Neural cell (in vitro differentiated cells): ENCODE results near the gene TNNT3. TPM values are rescaled to one million over a fixed set of nuclear protein-coding genes. Genes with fewer than 3 reads are reported as not detected.

Experiments
- H2AFZ ChIP-seq: fragments of 200-600, 300-800 bp; sonication (generic), shearing (Covaris generic); 2 replicates; pipeline ENCODE4 v1.6.0; 2014; ENCODE audit warnings: low read depth, mild to moderate bottlenecking, antibody characterized with exemption, low read length, moderate library complexity
- H3F3A ChIP-seq: fragments of 200-600 bp; shearing (Covaris generic); 2 replicates; pipeline ENCODE4 v1.6.1; 2016; ENCODE audit warnings: mild to moderate bottlenecking, moderate library complexity, mixed read lengths, antibody characterized with exemption, low read length; ENCODE audit not compliant: insufficient read depth, poor library complexity, severe bottlenecking
- H3K27ac ChIP-seq: fragments of 200-600, 300-800 bp; sonication (generic), shearing (Covaris generic); 2 replicates; pipeline ENCODE4 v1.5.1; 2014; ENCODE audit warnings: mild to moderate bottlenecking, low read length, moderate library complexity
- H3K27me3 ChIP-seq: fragments of 300-800, 200-600 bp; sonication (generic), shearing (Covaris generic); 2 replicates; pipeline ENCODE4 v1.6.0; 2014; ENCODE audit warnings: mild to moderate bottlenecking, low read depth, low read length, moderate library complexity; ENCODE audit not compliant: insufficient read depth
- H3K36me3 ChIP-seq: fragments of 300-800, 200-600 bp; sonication (generic), shearing (Covaris generic); 2 replicates; pipeline ENCODE4 v1.5.1; 2014; ENCODE audit warnings: mild to moderate bottlenecking, antibody characterized with exemption, low read length, moderate library complexity; ENCODE audit not compliant: insufficient read depth
- H3K4me2 ChIP-seq: fragments of 300-800, 200-600 bp; sonication (generic), shearing (Covaris generic); 2 replicates; pipeline ENCODE4 v1.6.0; 2014; ENCODE audit warnings: mild to moderate bottlenecking, low read length
- H3K4me3 ChIP-seq: fragments of 300-800, 200-600 bp; sonication (generic), shearing (Covaris generic); 2 replicates; pipeline ENCODE4 v1.5.1; 2014; ENCODE audit warnings: mild to moderate bottlenecking, low read length, moderate library complexity
- H3K79me2 ChIP-seq: fragments of 200-600 bp; shearing (Covaris generic); replicated peaks from 2 replicates; pipeline ENCODE4 v1.6.0; 2014; ENCODE audit warnings: mild to moderate bottlenecking, low read length, moderate library complexity; ENCODE audit not compliant: insufficient read depth
- H3K9ac ChIP-seq: fragments of 300-800, 200-600 bp; sonication (generic), shearing (Covaris generic); 2 replicates; pipeline ENCODE4 v1.6.1; 2016; ENCODE audit warnings: mild to moderate bottlenecking, low read length, mixed read lengths
- H3K9me2 ChIP-seq: fragments of 200-600 bp; shearing (Covaris generic); 2 replicates; pipeline ENCODE4 v1.6.1; 2016; ENCODE audit warnings: mild to moderate bottlenecking, low read length, mixed read lengths; ENCODE audit not compliant: insufficient read depth
- H3K9me3 ChIP-seq: fragments of 200-600, 300-800 bp; sonication (generic), shearing (Covaris generic); 2 replicates; pipeline ENCODE4 v1.6.1; 2016; ENCODE audit warnings: mild to moderate bottlenecking, mixed run types, low read length, moderate library complexity, mixed read lengths
- H4K20me1 ChIP-seq: fragments of 200-600 bp; shearing (Covaris generic); 2 replicates; pipeline ENCODE4 v1.6.1; 2016; ENCODE audit warnings: mild to moderate bottlenecking, mixed run types; ENCODE audit not compliant: insufficient read depth
- CTCF ChIP-seq: fragments of 450-650 bp; IDR thresholded peaks from 2 replicates; pipeline ENCODE4 v1.5.1; 2014; ENCODE audit warnings: antibody characterized with exemption, mild to moderate bottlenecking, moderate library complexity; ENCODE audit not compliant: poor library complexity, severe bottlenecking
- EP300 ChIP-seq: fragments of 450-650 bp; conservative IDR thresholded peaks from 2 replicates; pipeline ENCODE4 v1.6.1; 2014; ENCODE audit warnings: antibody characterized with exemption, mild to moderate bottlenecking, moderate library complexity; ENCODE audit not compliant: poor library complexity, severe bottlenecking
- EZH2 ChIP-seq: fragments of 200-600, 300-800 bp; shearing (Covaris generic), sonication (generic); IDR thresholded peaks from 2 replicates; pipeline ENCODE4 v1.6.1; 2014; ENCODE audit warnings: antibody characterized with exemption, low read length, borderline replicate concordance, mild to moderate bottlenecking; ENCODE audit not compliant: insufficient read depth, poor library complexity, severe bottlenecking
- MXI1 ChIP-seq: fragments of 450-650 bp; conservative IDR thresholded peaks from 2 replicates; pipeline ENCODE4 v1.6.1; 2014; ENCODE audit warnings: antibody characterized with exemption, mild to moderate bottlenecking; ENCODE audit not compliant: poor library complexity, severe bottlenecking
- POLR2AphosphoS5 ChIP-seq: IDR thresholded peaks from 2 replicates; pipeline ENCODE4 v1.6.1; 2012
- RAD21 ChIP-seq: fragments of 450-650 bp; conservative IDR thresholded peaks from 2 replicates; pipeline ENCODE4 v1.6.1; 2014; ENCODE audit warnings: antibody characterized with exemption, mild to moderate bottlenecking, moderate library complexity
- SMC3 ChIP-seq: fragments of 450-650 bp; conservative IDR thresholded peaks from 2 replicates; pipeline ENCODE4 v1.6.1; 2014; ENCODE audit warnings: antibody characterized with exemption, mild to moderate bottlenecking, moderate library complexity; ENCODE audit not compliant: poor library complexity
- TAF1 ChIP-seq: IDR thresholded peaks from 2 replicates; pipeline ENCODE4 v1.6.1; 2012; ENCODE audit warnings: low read depth
- polyA plus RNA-seq: library from polyadenylated mRNA; depleted of rRNA; stranded (reverse); fragments of >200 nt; gene quantifications from 2 replicates; pipeline ENCODE4 v1.2.3, GENCODE V29; 2014
- TF ChIP-seq, protein P1 (sequence below): IDR thresholded peaks from 2 replicates; pipeline ENCODE4 v1.6.1; 2012; ENCODE audit warnings: borderline replicate concordance

Gene TNNT3
- polyA plus RNA-seq, 1 donor from 2014 or later: not detected

GRCh38 chr11:1978720-1979473 is 59.4 kb downstream of the TNNT3 start:
- no peak overlapping the region for H3K4me2 ChIP-seq
- H3F3A ChIP-seq: no peaks in the 10 kb centered on the region
- H3K9me3 ChIP-seq: no peaks in the 10 kb centered on the region
- no peaks in the 10 kb centered on the region for H3K27me3 ChIP-seq
- H4K20me1 ChIP-seq: no peaks in the 10 kb centered on the region
- H3K36me3 ChIP-seq: no peaks in the 10 kb centered on the region
- H3K79me2 ChIP-seq: no peaks in the 10 kb centered on the region
- no peak overlapping the region for H3K4me3 ChIP-seq
- no peak for TF ChIP-seq RAD21
- TF ChIP-seq POLR2AphosphoS5: no peak
- no peak for TF ChIP-seq MXI1
- TF ChIP-seq, protein P1, sequence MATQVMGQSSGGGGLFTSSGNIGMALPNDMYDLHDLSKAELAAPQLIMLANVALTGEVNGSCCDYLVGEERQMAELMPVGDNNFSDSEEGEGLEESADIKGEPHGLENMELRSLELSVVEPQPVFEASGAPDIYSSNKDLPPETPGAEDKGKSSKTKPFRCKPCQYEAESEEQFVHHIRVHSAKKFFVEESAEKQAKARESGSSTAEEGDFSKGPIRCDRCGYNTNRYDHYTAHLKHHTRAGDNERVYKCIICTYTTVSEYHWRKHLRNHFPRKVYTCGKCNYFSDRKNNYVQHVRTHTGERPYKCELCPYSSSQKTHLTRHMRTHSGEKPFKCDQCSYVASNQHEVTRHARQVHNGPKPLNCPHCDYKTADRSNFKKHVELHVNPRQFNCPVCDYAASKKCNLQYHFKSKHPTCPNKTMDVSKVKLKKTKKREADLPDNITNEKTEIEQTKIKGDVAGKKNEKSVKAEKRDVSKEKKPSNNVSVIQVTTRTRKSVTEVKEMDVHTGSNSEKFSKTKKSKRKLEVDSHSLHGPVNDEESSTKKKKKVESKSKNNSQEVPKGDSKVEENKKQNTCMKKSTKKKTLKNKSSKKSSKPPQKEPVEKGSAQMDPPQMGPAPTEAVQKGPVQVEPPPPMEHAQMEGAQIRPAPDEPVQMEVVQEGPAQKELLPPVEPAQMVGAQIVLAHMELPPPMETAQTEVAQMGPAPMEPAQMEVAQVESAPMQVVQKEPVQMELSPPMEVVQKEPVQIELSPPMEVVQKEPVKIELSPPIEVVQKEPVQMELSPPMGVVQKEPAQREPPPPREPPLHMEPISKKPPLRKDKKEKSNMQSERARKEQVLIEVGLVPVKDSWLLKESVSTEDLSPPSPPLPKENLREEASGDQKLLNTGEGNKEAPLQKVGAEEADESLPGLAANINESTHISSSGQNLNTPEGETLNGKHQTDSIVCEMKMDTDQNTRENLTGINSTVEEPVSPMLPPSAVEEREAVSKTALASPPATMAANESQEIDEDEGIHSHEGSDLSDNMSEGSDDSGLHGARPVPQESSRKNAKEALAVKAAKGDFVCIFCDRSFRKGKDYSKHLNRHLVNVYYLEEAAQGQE: no peak
- no peak for TF ChIP-seq EZH2
- TF ChIP-seq CTCF: no peak
- TF ChIP-seq TAF1: no peak
- no peak for TF ChIP-seq EP300
- TF ChIP-seq SMC3: no peak
- H3K27ac ChIP-seq: no peak overlapping the region
- no peak overlapping the region for H2AFZ ChIP-seq
- H3K9me2 ChIP-seq: no peaks in the 10 kb centered on the region
- no peak overlapping the region for H3K9ac ChIP-seq

DNA sequence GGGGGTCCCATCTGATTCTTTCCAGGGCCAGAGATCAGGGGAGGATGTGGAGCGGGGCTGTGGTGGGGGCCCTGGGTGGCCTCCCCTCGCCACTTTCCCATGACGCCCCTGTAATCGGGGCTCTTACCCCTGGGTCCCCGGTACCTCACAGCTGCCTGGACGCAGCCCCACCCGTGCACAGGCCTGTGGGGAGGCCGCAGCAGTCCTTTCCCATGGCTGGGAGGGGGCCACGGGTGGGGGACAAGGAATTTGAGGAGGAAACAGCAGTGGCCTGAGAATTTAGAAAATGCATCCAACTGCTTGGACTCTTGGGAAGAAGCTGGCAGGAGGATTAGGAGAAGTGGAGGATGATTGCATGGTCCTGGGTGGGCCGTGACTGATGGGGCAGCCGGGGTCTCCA is 60.1 kb downstream of the TNNT3 start:
- no peak overlapping the region for H3K4me2 ChIP-seq
- no peak overlapping the region for H3K27ac ChIP-seq
- no peak overlapping the region for H3K9ac ChIP-seq
- H2AFZ ChIP-seq: no peak overlapping the region
- H3K79me2 ChIP-seq: no peaks in the 10 kb centered on the region
- no peaks in the 10 kb centered on the region for H3F3A ChIP-seq
- no peak overlapping the region for H3K4me3 ChIP-seq
- no peaks in the 10 kb centered on the region for H3K9me3 ChIP-seq
- H3K9me2 ChIP-seq: no peaks in the 10 kb centered on the region
- no peaks in the 10 kb centered on the region for H3K27me3 ChIP-seq
- no peak for TF ChIP-seq SMC3
- TF ChIP-seq, protein P1: no peak
- no peaks in the 10 kb centered on the region for H3K36me3 ChIP-seq
- H4K20me1 ChIP-seq: no peaks in the 10 kb centered on the region
